ENCODE results near the gene SHISAL2A.

The SHISAL2A gene

DNA sequence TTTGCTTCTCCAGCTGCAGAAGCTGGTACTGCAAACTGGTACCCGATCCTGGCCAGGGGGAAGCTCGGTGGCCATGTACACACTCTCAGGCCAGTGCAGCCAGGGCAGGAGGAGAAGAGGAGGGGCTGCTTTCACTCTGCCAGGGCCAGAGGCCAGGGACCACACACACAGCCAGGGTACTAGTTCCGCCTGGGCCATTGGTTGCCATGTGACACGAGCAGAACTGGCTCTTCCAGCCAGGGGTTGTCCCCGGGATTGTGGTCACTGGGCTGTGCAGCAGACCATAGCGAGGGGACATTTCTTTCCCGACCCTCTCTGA, 3.7 kb upstream of the SHISAL2A start (continued):
- TF ChIP-seq, protein P1, sequence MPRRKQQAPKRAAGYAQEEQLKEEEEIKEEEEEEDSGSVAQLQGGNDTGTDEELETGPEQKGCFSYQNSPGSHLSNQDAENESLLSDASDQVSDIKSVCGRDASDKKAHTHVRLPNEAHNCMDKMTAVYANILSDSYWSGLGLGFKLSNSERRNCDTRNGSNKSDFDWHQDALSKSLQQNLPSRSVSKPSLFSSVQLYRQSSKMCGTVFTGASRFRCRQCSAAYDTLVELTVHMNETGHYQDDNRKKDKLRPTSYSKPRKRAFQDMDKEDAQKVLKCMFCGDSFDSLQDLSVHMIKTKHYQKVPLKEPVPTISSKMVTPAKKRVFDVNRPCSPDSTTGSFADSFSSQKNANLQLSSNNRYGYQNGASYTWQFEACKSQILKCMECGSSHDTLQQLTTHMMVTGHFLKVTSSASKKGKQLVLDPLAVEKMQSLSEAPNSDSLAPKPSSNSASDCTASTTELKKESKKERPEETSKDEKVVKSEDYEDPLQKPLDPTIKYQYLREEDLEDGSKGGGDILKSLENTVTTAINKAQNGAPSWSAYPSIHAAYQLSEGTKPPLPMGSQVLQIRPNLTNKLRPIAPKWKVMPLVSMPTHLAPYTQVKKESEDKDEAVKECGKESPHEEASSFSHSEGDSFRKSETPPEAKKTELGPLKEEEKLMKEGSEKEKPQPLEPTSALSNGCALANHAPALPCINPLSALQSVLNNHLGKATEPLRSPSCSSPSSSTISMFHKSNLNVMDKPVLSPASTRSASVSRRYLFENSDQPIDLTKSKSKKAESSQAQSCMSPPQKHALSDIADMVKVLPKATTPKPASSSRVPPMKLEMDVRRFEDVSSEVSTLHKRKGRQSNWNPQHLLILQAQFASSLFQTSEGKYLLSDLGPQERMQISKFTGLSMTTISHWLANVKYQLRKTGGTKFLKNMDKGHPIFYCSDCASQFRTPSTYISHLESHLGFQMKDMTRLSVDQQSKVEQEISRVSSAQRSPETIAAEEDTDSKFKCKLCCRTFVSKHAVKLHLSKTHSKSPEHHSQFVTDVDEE (CRISPR knock-in tag; IDR thresholded peaks at IDR 0.05) = no peak
- TF ChIP-seq BACH2 (CRISPR knock-in tag; IDR thresholded peaks at IDR 0.05; ENCODE audit: borderline replicate concordance) (no peak), GLIS3 (CRISPR knock-in tag; IDR thresholded peaks at IDR 0.05) (no peak), ARNTL (CRISPR knock-in tag; IDR thresholded peaks at IDR 0.05; ENCODE audit: borderline replicate concordance, low read depth) (no peak), ZNF70 (CRISPR knock-in tag; IDR thresholded peaks at IDR 0.05) (no peak)
- TF ChIP-seq, protein P2, sequence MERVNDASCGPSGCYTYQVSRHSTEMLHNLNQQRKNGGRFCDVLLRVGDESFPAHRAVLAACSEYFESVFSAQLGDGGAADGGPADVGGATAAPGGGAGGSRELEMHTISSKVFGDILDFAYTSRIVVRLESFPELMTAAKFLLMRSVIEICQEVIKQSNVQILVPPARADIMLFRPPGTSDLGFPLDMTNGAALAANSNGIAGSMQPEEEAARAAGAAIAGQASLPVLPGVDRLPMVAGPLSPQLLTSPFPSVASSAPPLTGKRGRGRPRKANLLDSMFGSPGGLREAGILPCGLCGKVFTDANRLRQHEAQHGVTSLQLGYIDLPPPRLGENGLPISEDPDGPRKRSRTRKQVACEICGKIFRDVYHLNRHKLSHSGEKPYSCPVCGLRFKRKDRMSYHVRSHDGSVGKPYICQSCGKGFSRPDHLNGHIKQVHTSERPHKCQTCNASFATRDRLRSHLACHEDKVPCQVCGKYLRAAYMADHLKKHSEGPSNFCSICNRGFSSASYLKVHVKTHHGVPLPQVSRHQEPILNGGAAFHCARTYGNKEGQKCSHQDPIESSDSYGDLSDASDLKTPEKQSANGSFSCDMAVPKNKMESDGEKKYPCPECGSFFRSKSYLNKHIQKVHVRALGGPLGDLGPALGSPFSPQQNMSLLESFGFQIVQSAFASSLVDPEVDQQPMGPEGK (CRISPR knock-in tag; IDR thresholded peaks at IDR 0.05; ENCODE audit: borderline replicate concordance) = no peak

DNA sequence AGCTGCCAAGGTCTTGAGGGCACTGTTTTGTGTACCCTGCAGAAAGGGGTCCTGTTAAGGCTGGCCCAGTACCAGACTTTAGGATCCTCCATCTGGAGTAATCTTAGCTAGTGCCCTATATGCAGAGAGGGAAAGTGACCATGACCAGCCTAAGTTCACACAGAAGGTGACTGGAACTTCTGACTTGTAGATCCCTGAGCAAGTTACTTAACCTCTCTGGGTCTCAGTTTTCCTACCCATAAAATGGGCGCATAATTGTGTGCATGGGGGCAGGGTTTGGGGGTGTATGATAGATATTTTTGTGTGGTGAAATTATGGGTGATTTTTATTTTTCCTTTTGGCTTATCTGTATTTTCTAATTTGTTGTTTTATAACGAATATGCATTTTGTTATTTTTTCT, 3.3 kb upstream of the SHISAL2A start:
- ATAC-seq = no peak
- TF ChIP-seq GLIS3 (CRISPR knock-in tag; IDR thresholded peaks at IDR 0.05) = no peak
- TF ChIP-seq ZFP3 (CRISPR knock-in tag; IDR thresholded peaks at IDR 0.05) = no peak
- TF ChIP-seq, protein P2 (CRISPR knock-in tag; IDR thresholded peaks at IDR 0.05; ENCODE audit: borderline replicate concordance) = no peak
- TF ChIP-seq TCF4 (CRISPR knock-in tag; IDR thresholded peaks at IDR 0.05; ENCODE audit: borderline replicate concordance) = no peak
- TF ChIP-seq SNAI2 (CRISPR knock-in tag; IDR thresholded peaks at IDR 0.05) = no peak
- TF ChIP-seq ISL1 (CRISPR knock-in tag; IDR thresholded peaks at IDR 0.05) = no peak
- no peak for TF ChIP-seq ESRRG (CRISPR knock-in tag; IDR thresholded peaks at IDR 0.05)
- TF ChIP-seq ZFP30 (CRISPR knock-in tag; IDR thresholded peaks at IDR 0.05) = no peak
- TF ChIP-seq, protein P3, sequence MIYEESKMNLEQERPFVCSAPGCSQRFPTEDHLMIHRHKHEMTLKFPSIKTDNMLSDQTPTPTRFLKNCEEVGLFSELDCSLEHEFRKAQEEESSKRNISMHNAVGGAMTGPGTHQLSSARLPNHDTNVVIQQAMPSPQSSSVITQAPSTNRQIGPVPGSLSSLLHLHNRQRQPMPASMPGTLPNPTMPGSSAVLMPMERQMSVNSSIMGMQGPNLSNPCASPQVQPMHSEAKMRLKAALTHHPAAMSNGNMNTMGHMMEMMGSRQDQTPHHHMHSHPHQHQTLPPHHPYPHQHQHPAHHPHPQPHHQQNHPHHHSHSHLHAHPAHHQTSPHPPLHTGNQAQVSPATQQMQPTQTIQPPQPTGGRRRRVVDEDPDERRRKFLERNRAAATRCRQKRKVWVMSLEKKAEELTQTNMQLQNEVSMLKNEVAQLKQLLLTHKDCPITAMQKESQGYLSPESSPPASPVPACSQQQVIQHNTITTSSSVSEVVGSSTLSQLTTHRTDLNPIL (CRISPR knock-in tag; IDR thresholded peaks at IDR 0.05; ENCODE audit: low read depth) = no peak
- TF ChIP-seq ZNF8 (CRISPR knock-in tag; IDR thresholded peaks at IDR 0.05) = no peak
- TF ChIP-seq OSR1 (CRISPR knock-in tag; IDR thresholded peaks at IDR 0.05) = no peak
- TF ChIP-seq PPARA (CRISPR knock-in tag; IDR thresholded peaks at IDR 0.05; ENCODE audit: borderline replicate concordance) = no peak
- TF ChIP-seq ZNF70 (CRISPR knock-in tag; IDR thresholded peaks at IDR 0.05) = no peak
- TF ChIP-seq RARB (CRISPR knock-in tag; IDR thresholded peaks at IDR 0.05) = no peak
- no peak for TF ChIP-seq CSDC2 (CRISPR knock-in tag; IDR thresholded peaks at IDR 0.05)
- no peak for TF ChIP-seq ZC3H10 (CRISPR knock-in tag; IDR thresholded peaks at IDR 0.05)
- no peak for TF ChIP-seq ZNF565 (CRISPR knock-in tag; conservative IDR thresholded peaks at IDR 0.05; ENCODE audit: low read depth)

DNA sequence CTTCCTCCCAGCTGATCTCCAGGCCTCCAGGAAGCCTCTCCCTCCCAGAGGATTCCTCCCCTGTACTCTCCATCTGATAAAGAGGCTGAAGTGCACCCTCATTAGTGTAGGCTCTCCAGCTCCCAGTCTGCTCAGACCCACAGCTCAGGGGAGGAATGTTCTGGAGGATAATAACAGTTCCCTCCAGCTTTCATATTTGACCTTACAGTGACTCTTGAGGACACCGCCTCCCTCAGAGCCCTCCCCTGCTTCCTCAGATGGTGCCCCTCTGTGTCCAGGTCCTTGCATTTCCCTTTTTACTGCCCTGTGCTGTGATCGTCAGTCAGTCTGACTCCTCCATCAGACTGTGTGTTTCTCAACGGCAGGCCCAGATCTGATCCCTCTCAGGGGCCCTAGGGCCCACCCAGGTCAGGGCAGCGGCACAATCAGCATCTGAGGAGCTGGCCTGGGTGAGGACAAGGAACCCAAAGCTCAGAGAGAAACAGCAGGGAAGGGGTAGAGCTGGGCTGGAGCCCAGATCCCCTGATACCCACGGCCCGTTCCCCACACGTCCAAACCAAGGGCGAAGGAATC, 1.1 kb upstream of the SHISAL2A start:
- ATAC-seq = no peak; the same call in 2 of the 3 replicates
- no peak for TF ChIP-seq ZNF8 (CRISPR knock-in tag; IDR thresholded peaks at IDR 0.05)
- TF ChIP-seq, protein P4, sequence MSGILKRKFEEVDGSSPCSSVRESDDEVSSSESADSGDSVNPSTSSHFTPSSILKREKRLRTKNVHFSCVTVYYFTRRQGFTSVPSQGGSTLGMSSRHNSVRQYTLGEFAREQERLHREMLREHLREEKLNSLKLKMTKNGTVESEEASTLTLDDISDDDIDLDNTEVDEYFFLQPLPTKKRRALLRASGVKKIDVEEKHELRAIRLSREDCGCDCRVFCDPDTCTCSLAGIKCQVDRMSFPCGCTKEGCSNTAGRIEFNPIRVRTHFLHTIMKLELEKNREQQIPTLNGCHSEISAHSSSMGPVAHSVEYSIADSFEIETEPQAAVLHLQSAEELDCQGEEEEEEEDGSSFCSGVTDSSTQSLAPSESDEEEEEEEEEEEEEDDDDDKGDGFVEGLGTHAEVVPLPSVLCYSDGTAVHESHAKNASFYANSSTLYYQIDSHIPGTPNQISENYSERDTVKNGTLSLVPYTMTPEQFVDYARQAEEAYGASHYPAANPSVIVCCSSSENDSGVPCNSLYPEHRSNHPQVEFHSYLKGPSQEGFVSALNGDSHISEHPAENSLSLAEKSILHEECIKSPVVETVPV (CRISPR knock-in tag; IDR thresholded peaks at IDR 0.05) = no peak
- TF ChIP-seq ZFP3 (CRISPR knock-in tag; IDR thresholded peaks at IDR 0.05) = no peak
- no peak for TF ChIP-seq GLIS3 (CRISPR knock-in tag; IDR thresholded peaks at IDR 0.05)
- no peak for TF ChIP-seq ARNTL (CRISPR knock-in tag; IDR thresholded peaks at IDR 0.05; ENCODE audit: borderline replicate concordance, low read depth)
- no peak for TF ChIP-seq TOX (CRISPR knock-in tag; IDR thresholded peaks at IDR 0.05; ENCODE audit: borderline replicate concordance)
- TF ChIP-seq, protein P2 (CRISPR knock-in tag; IDR thresholded peaks at IDR 0.05; ENCODE audit: borderline replicate concordance) = no peak
- no peak for TF ChIP-seq ZNF70 (CRISPR knock-in tag; IDR thresholded peaks at IDR 0.05)
- TF ChIP-seq, protein P3 (CRISPR knock-in tag; IDR thresholded peaks at IDR 0.05; ENCODE audit: low read depth) = no peak
- TF ChIP-seq, protein P1 (CRISPR knock-in tag; IDR thresholded peaks at IDR 0.05) = no peak
- TF ChIP-seq RARB (CRISPR knock-in tag; IDR thresholded peaks at IDR 0.05) = no peak

All from SK-N-SH treated with all-trans-retinoic acid at 6 μM for 48 hours (cell line).